Effector CD8-positive, alpha-beta T cell (primary cell): ENCODE data around the gene C12orf75.
"Not testable (repeated sequence)": the region's sequence is repeated elsewhere in the genome, so short reads cannot be mapped to it uniquely, and the experiment has no call there.

Experiments
- DNase-seq: peaks from one replicate; lab custom pipeline; 2025; lab: John Stamatoyannopoulos, UW

C12orf75 gene

GRCh38 chr12:105310476-105311085 is 19.9 kb upstream of the C12orf75 start:
- not testable (repeated sequence) for DNase-seq

- not testable (repeated sequence) for DNase-seq
These were observed 18.6 kb upstream of the C12orf75 start for GRCh38 chr12:105311936-105312335.

- DNase-seq, result not testable (repeated sequence)
These were observed 16.7 kb upstream of the C12orf75 start for GRCh38 chr12:105313755-105314154.

GRCh38 chr12:105315130-105315529 is 15.4 kb upstream of the C12orf75 start:
- DNase-seq, result no peak

GRCh38 chr12:105315726-105316125 is 14.8 kb upstream of the C12orf75 start:
- DNase-seq, result no peak

GRCh38 chr12:105316931-105317852 is 13.3 kb upstream of the C12orf75 start:
- no peak for DNase-seq

- DNase-seq, result no peak
These were observed 12.4 kb upstream of the C12orf75 start for GRCh38 chr12:105317942-105318621.

GRCh38 chr12:105318651-105319483 is 11.6 kb upstream of the C12orf75 start:
- DNase-seq, result no peak

GRCh38 chr12:105319691-105320209 is 10.7 kb upstream of the C12orf75 start:
- peak; percentile 3 for DNase-seq

- no peak for DNase-seq
These were observed 9.4 kb upstream of the C12orf75 start for GRCh38 chr12:105321125-105321524.

- DNase-seq, result no peak
These were observed 8.4 kb upstream of the C12orf75 start for GRCh38 chr12:105322070-105322469.

- DNase-seq, result no peak
These were observed 5.8 kb upstream of the C12orf75 start for GRCh38 chr12:105324704-105325103.

- DNase-seq, result no peak
These were observed 5.4 kb upstream of the C12orf75 start for GRCh38 chr12:105325117-105325516.

- no peak for DNase-seq
These were observed 587 bp upstream of the C12orf75 start for GRCh38 chr12:105329926-105330282.

GRCh38 chr12:105330931-105331804 is 677 bp downstream of the C12orf75 start:
- peak; percentile 36 for DNase-seq

GRCh38 chr12:105331805-105332251 is 1.3 kb downstream of the C12orf75 start:
- DNase-seq, result no peak

- not testable (repeated sequence) for DNase-seq
These were observed 1.8 kb downstream of the C12orf75 start for GRCh38 chr12:105332286-105332685.

- DNase-seq, result no peak
These were observed 2.4 kb downstream of the C12orf75 start for GRCh38 chr12:105332925-105333324.

- DNase-seq, result no peak
These were observed 3.5 kb downstream of the C12orf75 start for GRCh38 chr12:105334001-105334400.

GRCh38 chr12:105334582-105334981 is 4.1 kb downstream of the C12orf75 start:
- DNase-seq, result no peak
